Left lung (tissue), 10 donors: ENCODE results near the gene GAK. TPM values are rescaled to one million over a fixed set of nuclear protein-coding genes. Genes with fewer than 3 reads are reported as not detected.

Source experiments
- ATAC-seq: fragments of 200-7000 bp; cut with Tn5 transposase; one replicate; pipeline ENCODE4 v1.9.1; 2020; ENCODE audit warnings: moderate library complexity
- DNase-seq, 4 donors: peaks; one replicate each; pipeline ENCODE4 v3.0.0-alpha.2; 2013 to 2020
- H3K27ac ChIP-seq, 2 donors: fragments of 200-600 bp; sonication (generic) in 1 of 2; one replicate each; pipeline versions ENCODE4 v1.5.0 to v1.8.0; 2020 to 2021
- H3K27me3 ChIP-seq, 2 donors: fragments of 200-600 bp; sonication (generic) in 1 of 2; one replicate each; pipeline versions ENCODE4 v1.5.0 to v1.8.0; 2020 to 2021
- H3K36me3 ChIP-seq, 2 donors: fragments of 200-600 bp; sonication (generic) in 1 of 2; one replicate each; pipeline versions ENCODE4 v1.5.0 to v1.8.0; 2020 to 2021
- H3K4me1 ChIP-seq, 2 donors: fragments of 200-600 bp; one replicate each; pipeline ENCODE4 v1.8.0; 2021
- H3K4me3 ChIP-seq, 2 donors: fragments of 200-600 bp; sonication (generic) in 1 of 2; one replicate each; pipeline versions ENCODE4 v1.5.0 to v1.8.0; 2020 to 2021; ENCODE audit warnings: mild to moderate bottlenecking in 1 of 2
- H3K9me3 ChIP-seq, 2 donors: fragments of 200-600 bp; sonication (generic) in 1 of 2; one replicate each; pipeline versions ENCODE4 v1.5.0 to v1.8.0; 2020 to 2021
- CTCF ChIP-seq, 2 donors: fragments of 200-600 bp; sonication (generic) in 1 of 2; IDR thresholded peaks; one replicate each; pipeline versions ENCODE4 v1.5.0 to v1.8.0; 2021; ENCODE audit warnings: antibody characterized with exemption in 2 of 2
- intact Hi-C, 2 donors: fragments of 100-400 bp; cut with DNase I; formaldehyde crosslinking; loops; one replicate each; pipeline versions ENCODE4 v1.11.2 to v1.14.2; 2022
- polyA plus RNA-seq, 6 donors: library from polyadenylated mRNA; unstranded; fragments of 120-200 nt; gene quantifications; one replicate each; pipeline ENCODE4 v1.2.1, GENCODE V29; 2013; ENCODE audit not compliant: insufficient read length in 6 of 6
- total RNA-seq, 2 donors: library from RNA; stranded (reverse); fragmentation: NEBNext Ultra II Directional; extraction: Animal tissue kit (Norgen Biotek cat#: 25700); gene quantifications; one replicate each; pipeline ENCODE4 v1.2.1, GENCODE V29; 2021
- donor health status: DM: no; HTN: yes; CAD: no.
- donor health status: DM: no; HTN: no; CAD: no.

GAK gene
- total and polyA plus RNA-seq, 8 donors, result 42.7 to 121 (median 50.3) TPM

- ATAC-seq (no peak), DNase-seq (peak in 1 of 4 donors; percentile 75)
- Histone ChIP-seq H3K9me3 (no peaks in the 10 kb centered on the region), H3K4me3 (no peak overlapping the region), H3K27ac (no peak overlapping the region), H3K4me1 (no peaks in the 10 kb centered on the region), H3K36me3 (no peaks in the 10 kb centered on the region), H3K27me3 (peaks cover 0 to 32% of the 10 kb centered on the region in 2 donors)
- no peak for TF ChIP-seq CTCF (IDR thresholded peaks at IDR 0.05)
- intact Hi-C loops, result no loop called here
These were observed 127.3 kb downstream of the GAK start for GRCh38 chr4:804804-805203.

- H3K9me3 ChIP-seq, result no peaks in the 10 kb centered on the region
- intact Hi-C loops, result no loop called here
- no peaks in the 10 kb centered on the region for H3K36me3 ChIP-seq
- DNase-seq (no peak), ATAC-seq (no peak)
- no peaks in the 10 kb centered on the region for H3K4me1 ChIP-seq
- TF ChIP-seq CTCF (IDR thresholded peaks at IDR 0.05), result no peak
- H3K27me3 ChIP-seq, result peaks cover 0 to 37% of the 10 kb centered on the region in 2 donors
- no peak overlapping the region for H3K27ac ChIP-seq
- H3K4me3 ChIP-seq, result no peak overlapping the region
These were observed 128.2 kb downstream of the GAK start for GRCh38 chr4:803884-804283.

- Histone ChIP-seq H3K36me3 (no peaks in the 10 kb centered on the region), H3K4me3 (no peak overlapping the region), H3K27me3 (peaks cover 0 to 42% of the 10 kb centered on the region in 2 donors), H3K27ac (no peak overlapping the region), H3K4me1 (no peaks in the 10 kb centered on the region), H3K9me3 (no peaks in the 10 kb centered on the region)
- intact Hi-C loops, result no loop called here
- TF ChIP-seq CTCF (IDR thresholded peaks at IDR 0.05), result no peak
- ATAC-seq (no peak), DNase-seq (peak in 1 of 4 donors; percentile 42)
These were observed 130.5 kb downstream of the GAK start for GRCh38 chr4:801436-802124.

Other genes with a start within 250 kb of the GAK start
- gene SLC49A3, start 243.2 kb downstream of the GAK start, total RNA-seq, result 10 to 100 TPM; 23.2 to 27.5 TPM
- gene SLC49A3, start 243.2 kb downstream of the GAK start, polyA plus RNA-seq, result 10 to 100 TPM in 1 of 6 donors, 1 to 10 TPM in 5; 7.4 to 10.5 (median 8.5) TPM
- 10 to 100 TPM; 43.7 to 49.2 TPM for gene PCGF3, start 226.5 kb downstream of the GAK start, total RNA-seq
- 100 to 1,000 TPM in 1 of 6 donors, 10 to 100 TPM in 5; 77.3 to 110 (median 92.8) TPM for gene PCGF3, start 226.5 kb downstream of the GAK start, polyA plus RNA-seq
- gene CPLX1, start 106.2 kb downstream of the GAK start, total RNA-seq, result 1 to 10 TPM; 3.1 to 3.2 TPM
- gene CPLX1, start 106.2 kb downstream of the GAK start, polyA plus RNA-seq, result 1 to 10 TPM in 5 of 6 donors, under 1 TPM in 1; 0.98 to 1.8 (median 1.3) TPM
- gene TMEM175, start 144 bp upstream of the GAK start, total RNA-seq, result 10 to 100 TPM; 29.9 to 31.5 TPM
- 10 to 100 TPM; 24.4 to 38.7 (median 25.7) TPM for gene TMEM175, start 144 bp upstream of the GAK start, polyA plus RNA-seq
- 10 to 100 TPM; 15.8 to 19.8 TPM for gene DGKQ, start 41.3 kb upstream of the GAK start, total RNA-seq
- 1 to 10 TPM; 5.0 to 9.9 (median 5.7) TPM for gene DGKQ, start 41.3 kb upstream of the GAK start, polyA plus RNA-seq
- 10 to 100 TPM; 33.6 to 46.8 TPM for gene IDUA, start 54.7 kb upstream of the GAK start, total RNA-seq
- 10 to 100 TPM; 10.1 to 26.4 (median 18.4) TPM for gene IDUA, start 54.7 kb upstream of the GAK start, polyA plus RNA-seq
- gene SLC26A1, start 61.1 kb upstream of the GAK start, total RNA-seq, result under 1 TPM; 0.35 to 0.39 TPM
- gene SLC26A1, start 61.1 kb upstream of the GAK start, polyA plus RNA-seq, result 1 to 10 TPM; 3.4 to 8.6 (median 6.7) TPM
- 10 to 100 TPM; 23.5 to 31.2 TPM for gene FGFRL1, start 79.3 kb upstream of the GAK start, total RNA-seq
- gene FGFRL1, start 79.3 kb upstream of the GAK start, polyA plus RNA-seq, result 10 to 100 TPM; 16.3 to 22.6 (median 20.3) TPM
- gene RNF212, start 181.2 kb upstream of the GAK start, total RNA-seq, result 1 to 10 TPM; 7.2 to 9.8 TPM
- 10 to 100 TPM in 4 of 6 donors, 1 to 10 TPM in 2; 8.8 to 13.6 (median 11.8) TPM for gene RNF212, start 181.2 kb upstream of the GAK start, polyA plus RNA-seq
- 10 to 100 TPM; 66.0 to 94.2 TPM for gene SPON2, start 240.3 kb upstream of the GAK start, total RNA-seq
- 10 to 100 TPM in 5 of 6 donors, 1 to 10 TPM in 1; 7.7 to 47.1 (median 18.9) TPM for gene SPON2, start 240.3 kb upstream of the GAK start, polyA plus RNA-seq